OCI-LY7 (cell line): ENCODE data around the gene ATP8B1. TPM values are rescaled to one million over a fixed set of nuclear protein-coding genes. Genes with fewer than 3 reads are reported as not detected.

Source experiments
- BruUV-seq: library from RNA; stranded (reverse); fragments of 400-500 nt; replicated peaks from 2 replicates; lab custom pipeline; 2021; lab: Mats Ljungman, UMichigan
- CTCF ChIA-PET: fragments of 300-600 bp; sonication (Branson Sonifier 250); formaldehyde crosslinking; loops from one replicate; lab custom pipeline; 2022; ENCODE audit warnings: antibody characterized with exemption; ENCODE audit not compliant: unreplicated experiment; lab: Charles Lee
- POLR2A ChIA-PET: fragments of 300-600 bp; sonication (Branson Sonifier 250); formaldehyde crosslinking; loops from one replicate; lab custom pipeline; 2022; ENCODE audit warnings: antibody characterized with exemption; lab: Charles Lee
- DNase-seq: peaks from one replicate; pipeline ENCODE4 v3.0.0-alpha.2; 2015; ENCODE audit warnings: low spot score
- H2AFZ ChIP-seq: fragments of 200-600 bp; sonication (generic), shearing (Covaris generic); 2 replicates; pipeline ENCODE4 v1.6.1; 2014; ENCODE audit warnings: mild to moderate bottlenecking, antibody characterized with exemption, low read length, moderate library complexity
- H3K27ac ChIP-seq: fragments of 200-600 bp; sonication (generic); 2 replicates; pipeline ENCODE4 v1.5.1; 2014; ENCODE audit warnings: mixed run types, low read depth, mild to moderate bottlenecking, moderate library complexity, low read length, inconsistent platforms; ENCODE audit not compliant: poor library complexity, severe bottlenecking
- H3K36me3 ChIP-seq: fragments of 200-600 bp; sonication (generic); 2 replicates; pipeline ENCODE4 v1.6.1; 2014; ENCODE audit warnings: mild to moderate bottlenecking, antibody characterized with exemption, low read length, moderate library complexity, mixed read lengths; ENCODE audit not compliant: insufficient read depth
- H3K4me1 ChIP-seq: fragments of 200-600 bp; sonication (generic); 2 replicates; pipeline ENCODE4 v1.5.1; 2014; ENCODE audit warnings: mild to moderate bottlenecking, low read length; ENCODE audit not compliant: insufficient read depth, poor library complexity, severe bottlenecking
- H3K4me2 ChIP-seq: fragments of 200-600 bp; sonication (generic); 2 replicates; pipeline ENCODE4 v1.6.1; 2014; ENCODE audit warnings: mild to moderate bottlenecking, low read length
- H3K4me3 ChIP-seq: fragments of 200-600 bp; sonication (generic); 2 replicates; pipeline ENCODE4 v1.5.1; 2014; ENCODE audit warnings: mild to moderate bottlenecking, low read depth, low read length; ENCODE audit not compliant: poor library complexity, severe bottlenecking
- H3K79me2 ChIP-seq: fragments of 200-600 bp; sonication (generic); 2 replicates; pipeline ENCODE4 v1.6.1; 2016; ENCODE audit warnings: low read depth, mild to moderate bottlenecking, low read length, moderate library complexity, mixed read lengths; ENCODE audit not compliant: insufficient read depth
- H3K9me2 ChIP-seq: fragments of 200-600 bp; sonication (generic); 2 replicates; pipeline ENCODE4 v1.6.1; 2016; ENCODE audit warnings: mild to moderate bottlenecking, low read length, mixed read lengths; ENCODE audit not compliant: insufficient read depth
- H3K9me3 ChIP-seq: fragments of 200-600 bp; sonication (generic); 2 replicates; pipeline ENCODE4 v1.6.1; 2014; ENCODE audit warnings: mild to moderate bottlenecking, mixed run types, low read length, mixed read lengths
- H4K20me1 ChIP-seq: fragments of 200-600 bp; sonication (generic); 2 replicates; pipeline ENCODE4 v1.6.1; 2014; ENCODE audit warnings: mild to moderate bottlenecking, antibody characterized with exemption, low read length, moderate library complexity, mixed read lengths; ENCODE audit not compliant: insufficient read depth
- CTCF ChIP-seq: fragments of 200-600 bp; sonication (generic); conservative IDR thresholded peaks from 2 replicates; pipeline ENCODE4 v1.5.1; 2014; ENCODE audit warnings: mild to moderate bottlenecking, antibody characterized with exemption, low read length, moderate library complexity, mixed read lengths
- EZH2phosphoT487 ChIP-seq: fragments of 200-600 bp; sonication (generic); IDR thresholded peaks from 2 replicates; pipeline ENCODE4 v1.6.1; 2018; ENCODE audit warnings: low read depth, borderline replicate concordance, mild to moderate bottlenecking, mixed run types, antibody characterized with exemption, low read length, moderate library complexity, mixed read lengths
- intact Hi-C: fragments of 100-400 bp; cut with micrococcal nuclease; formaldehyde crosslinking; loops from one replicate; pipeline ENCODE4 v1.10.0; 2022; ENCODE audit not compliant: unreplicated experiment
- total RNA-seq, 2 experiments: library from RNA; depleted of rRNA in 1 of 2; stranded (reverse); fragments of >200 nt in 1 of 2; shearing (Covaris generic) in 1 of 2; gene quantifications; 2 replicates each; pipeline ENCODE4 v1.2.3, GENCODE V29; 2014 to 2022

Gene ATP8B1
- total RNA-seq, 2 experiments from 2014 or later: not detected

- H3K4me1 ChIP-seq: no peaks in the 10 kb centered on the region
- ChIA-PET POLR2A (no interaction called here), CTCF (no interaction called here)
- no TSS peak for BruUV-seq
- no peak overlapping the region for H2AFZ ChIP-seq
- H3K9me2 ChIP-seq: no peaks in the 10 kb centered on the region
- no peak for TF ChIP-seq EZH2phosphoT487
- peaks cover 23% of the 10 kb centered on the region for H3K36me3 ChIP-seq
- no peak overlapping the region for H3K4me3 ChIP-seq
- intact Hi-C loops: no loop called here
- H4K20me1 ChIP-seq: no peaks in the 10 kb centered on the region
- no peak for DNase-seq
- H3K9me3 ChIP-seq: peaks cover 6% of the 10 kb centered on the region; the same call in 1 of the 2 replicates
- H3K79me2 ChIP-seq: peaks cover 24% of the 10 kb centered on the region
- no peak overlapping the region for H3K4me2 ChIP-seq
- H3K27ac ChIP-seq: no peak overlapping the region
These were observed 145.6 kb downstream of the ATP8B1 start for GRCh38 chr18:57657542-57657941.

DNA sequence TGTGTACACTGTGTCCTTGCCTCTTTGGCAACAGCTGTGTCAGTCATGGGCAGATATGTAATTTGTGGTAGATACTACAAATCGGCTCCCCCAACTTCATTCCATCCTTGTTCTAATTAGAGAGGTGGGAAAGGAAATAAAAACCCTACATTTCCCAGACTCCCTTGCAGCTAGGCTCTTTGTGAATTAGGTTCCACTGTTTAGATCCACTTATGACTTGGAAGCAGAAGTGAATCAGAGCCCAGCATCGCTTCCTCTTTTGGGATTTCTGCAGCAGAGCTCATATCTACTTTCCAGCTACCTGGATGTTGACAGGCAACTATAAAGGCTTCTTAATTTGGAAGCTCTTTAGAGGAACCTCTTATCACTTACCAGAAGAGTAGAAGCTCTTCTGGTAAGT lies 147.4 kb downstream of the ATP8B1 start:
- Histone ChIP-seq H4K20me1 (no peaks in the 10 kb centered on the region), H3K79me2 (peaks cover 20% of the 10 kb centered on the region; the same call in 1 of the 2 replicates), H3K4me1 (no peaks in the 10 kb centered on the region), H2AFZ (no peak overlapping the region), H3K9me3 (peaks cover 6% of the 10 kb centered on the region; the same call in 1 of the 2 replicates), H3K4me2 (no peak overlapping the region), H3K36me3 (peaks cover 23% of the 10 kb centered on the region), H3K27ac (no peak overlapping the region), H3K4me3 (no peak overlapping the region), H3K9me2 (no peaks in the 10 kb centered on the region)
- no peak for DNase-seq
- no TSS peak for BruUV-seq
- intact Hi-C loops: no loop called here
- no peak for TF ChIP-seq EZH2phosphoT487
- TF ChIP-seq CTCF: no peak
- ChIA-PET CTCF (no interaction called here), POLR2A (interaction anchor here (0.6 to 1.4 kb wide), 2 partner anchors 21 to 48 kb away, joined by 3 read pairs; no protein-coding TSS in a partner anchor)

DNA sequence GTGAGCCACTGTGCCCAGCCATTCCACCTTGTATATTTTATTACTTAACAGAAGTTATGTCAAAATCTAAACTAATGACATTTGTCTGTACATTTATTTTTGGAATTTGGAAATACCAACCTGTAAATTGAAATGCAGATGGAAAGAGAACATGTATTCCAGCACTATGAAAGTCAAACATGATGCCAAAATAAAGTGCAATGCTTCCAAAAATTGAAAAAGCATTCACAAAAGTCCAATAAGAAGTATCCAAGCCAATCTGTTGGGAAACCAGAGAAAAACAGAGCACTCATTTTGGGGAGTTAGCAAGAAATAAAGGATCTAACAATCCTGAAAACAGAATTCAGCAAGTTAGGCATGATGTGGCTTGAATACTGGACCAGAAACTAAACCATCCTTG lies 151.2 kb downstream of the ATP8B1 start:
- Histone ChIP-seq H2AFZ (no peak overlapping the region), H4K20me1 (no peaks in the 10 kb centered on the region), H3K4me2 (no peak overlapping the region), H3K79me2 (peaks cover 29% of the 10 kb centered on the region; the same call in 1 of the 2 replicates), H3K4me1 (no peaks in the 10 kb centered on the region), H3K9me3 (peaks cover 6% of the 10 kb centered on the region; the same call in 1 of the 2 replicates), H3K9me2 (no peaks in the 10 kb centered on the region), H3K4me3 (no peak overlapping the region), H3K27ac (no peak overlapping the region), H3K36me3 (peaks cover 23% of the 10 kb centered on the region)
- ChIA-PET POLR2A (no interaction called here), CTCF (no interaction called here)
- BruUV-seq: no TSS peak
- no peak for DNase-seq
- TF ChIP-seq CTCF (no peak), EZH2phosphoT487 (no peak)
- intact Hi-C loops: no loop called here
